CD4-positive, alpha-beta T cell treated with Interleukin-21 for 1 hour (primary cell): ENCODE data around the gene CNDP1.
"Not testable (repeated sequence)": the region's sequence is repeated elsewhere in the genome, so short reads cannot be mapped to it uniquely, and the experiment has no call there.

Source experiments
- DNase-seq: peaks from one replicate; pipeline ENCODE4 v3.0.0-alpha.2; 2020

The CNDP1 gene, protein sequence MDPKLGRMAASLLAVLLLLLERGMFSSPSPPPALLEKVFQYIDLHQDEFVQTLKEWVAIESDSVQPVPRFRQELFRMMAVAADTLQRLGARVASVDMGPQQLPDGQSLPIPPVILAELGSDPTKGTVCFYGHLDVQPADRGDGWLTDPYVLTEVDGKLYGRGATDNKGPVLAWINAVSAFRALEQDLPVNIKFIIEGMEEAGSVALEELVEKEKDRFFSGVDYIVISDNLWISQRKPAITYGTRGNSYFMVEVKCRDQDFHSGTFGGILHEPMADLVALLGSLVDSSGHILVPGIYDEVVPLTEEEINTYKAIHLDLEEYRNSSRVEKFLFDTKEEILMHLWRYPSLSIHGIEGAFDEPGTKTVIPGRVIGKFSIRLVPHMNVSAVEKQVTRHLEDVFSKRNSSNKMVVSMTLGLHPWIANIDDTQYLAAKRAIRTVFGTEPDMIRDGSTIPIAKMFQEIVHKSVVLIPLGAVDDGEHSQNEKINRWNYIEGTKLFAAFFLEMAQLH

GRCh38 chr18:74534150-74534969 is at the start of gene CNDP1:
Gene CNDP1, plus strand, starts transcription at chr18:74534500. Its CDS starts 168 bp downstream, at chr18:74534668.
- no peak for DNase-seq

GRCh38 chr18:74486119-74486849 is 48.0 kb upstream of the CNDP1 start:
- DNase-seq: no peak

- DNase-seq: no peak
Measured at GRCh38 chr18:74488354-74488753, 45.9 kb upstream of the CNDP1 start.

GRCh38 chr18:74488864-74489263 is 45.4 kb upstream of the CNDP1 start:
- DNase-seq: no peak

DNA sequence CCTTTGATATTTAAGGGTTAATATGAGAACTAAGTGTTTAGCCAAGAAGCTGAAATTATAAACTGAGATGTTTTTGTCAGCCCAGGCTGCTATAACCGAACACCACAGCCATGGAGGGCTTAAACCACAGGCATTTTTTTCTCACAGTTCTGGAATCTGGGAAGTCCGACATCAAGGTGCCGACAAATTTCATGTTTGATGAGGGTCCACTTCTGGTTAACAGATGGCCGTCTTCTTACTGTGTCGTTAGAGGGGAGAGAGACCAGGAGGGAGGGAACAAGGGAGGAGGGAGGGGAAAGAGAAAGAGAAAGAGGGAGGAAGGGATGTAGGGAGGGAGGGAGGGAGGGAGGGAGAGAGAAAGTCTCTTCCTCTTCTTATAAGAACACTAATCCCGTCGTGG is 44.6 kb upstream of the CNDP1 start:
- DNase-seq: no peak

DNA sequence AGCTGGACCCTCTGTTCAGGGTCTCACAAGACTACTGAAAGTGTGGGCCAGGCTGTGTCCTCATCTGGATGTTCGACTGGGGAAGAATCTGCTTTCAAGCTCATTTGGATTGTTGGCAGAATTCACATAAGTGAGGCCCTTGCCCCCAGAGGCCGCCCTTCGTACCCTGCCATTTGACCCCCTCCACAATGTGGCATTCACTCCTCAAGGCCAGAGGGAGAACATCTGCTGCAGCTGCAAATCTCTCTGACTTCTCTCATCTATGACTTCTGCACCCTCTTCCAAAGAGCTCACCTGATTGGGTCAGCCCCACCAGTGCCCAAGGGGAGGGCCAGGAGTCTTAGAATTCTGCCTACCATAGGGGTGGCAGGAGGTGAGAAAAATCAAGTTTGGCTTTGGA is 42.0 kb upstream of the CNDP1 start:
- DNase-seq: no peak

GRCh38 chr18:74493689-74494088 is 40.6 kb upstream of the CNDP1 start:
- DNase-seq: peak; percentile 83

DNA sequence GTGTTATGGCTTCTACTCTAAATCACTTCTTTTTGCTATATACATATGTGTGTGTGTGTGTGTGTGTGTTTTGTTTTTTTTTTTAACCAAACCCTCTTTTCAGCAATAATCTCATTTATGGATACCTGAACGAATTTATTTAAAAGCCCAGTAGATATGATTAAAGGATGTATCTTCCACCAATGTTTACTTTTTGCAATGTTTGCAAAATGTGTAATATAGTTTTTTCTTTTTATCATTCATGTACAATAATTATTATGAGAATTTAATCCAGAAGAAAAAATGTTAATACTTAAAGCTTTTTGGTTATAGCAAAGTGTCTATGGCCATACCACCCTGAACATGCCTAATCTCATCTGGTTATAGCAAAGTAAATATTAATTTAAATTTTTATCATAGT is 39.8 kb upstream of the CNDP1 start:
- no peak for DNase-seq

DNA sequence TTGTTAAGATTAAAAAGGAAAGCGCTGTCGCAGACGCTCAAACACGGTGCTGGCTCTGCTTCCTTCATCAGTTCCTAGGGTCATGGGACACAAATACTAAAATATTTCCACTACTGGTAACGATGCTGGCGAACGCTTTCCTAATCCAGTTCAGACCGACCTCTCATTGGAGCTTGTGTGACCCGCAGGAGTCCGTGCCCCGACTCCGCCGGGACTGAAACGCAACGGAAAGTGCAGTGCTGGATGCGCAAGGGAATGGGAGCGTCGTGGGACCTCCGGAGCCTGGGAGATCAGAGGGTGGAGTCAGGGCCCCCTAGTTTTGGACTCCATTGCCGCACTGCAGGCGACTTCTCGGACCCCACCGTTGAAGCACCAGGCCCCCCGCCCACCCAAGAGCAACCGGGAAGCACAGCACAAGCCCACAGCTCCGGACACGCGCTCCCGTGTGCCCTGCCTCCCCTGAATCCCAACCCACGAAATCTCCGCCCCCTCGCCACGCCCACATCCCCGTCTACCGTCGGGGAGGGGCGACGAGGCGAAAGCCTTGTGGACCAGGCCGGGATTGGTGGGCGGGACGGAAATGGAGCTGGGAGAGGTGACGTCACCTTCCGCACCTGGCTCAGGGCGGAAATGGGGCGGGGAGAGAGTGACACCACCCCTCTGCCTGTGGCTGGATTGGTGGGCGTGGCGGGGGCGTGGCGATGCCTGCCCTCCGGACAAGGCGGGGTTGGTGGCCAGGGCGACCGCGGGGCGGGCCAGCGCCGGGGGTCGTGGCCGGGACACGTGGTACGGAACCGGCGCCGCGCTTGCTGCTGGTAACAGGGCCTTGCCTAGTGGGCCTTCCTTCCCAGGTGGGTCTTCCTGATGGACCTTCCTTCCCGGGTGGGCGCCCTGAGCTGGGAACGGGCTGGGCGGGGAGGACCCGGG is 38.5 kb upstream of the CNDP1 start, which contains the start of gene CNDP2:
CNDP2 (plus strand) TSS at position 783 of the 927 bp plus-strand sequence. CDS start 3,611 bp downstream, outside the sequence.
- DNase-seq: peak; percentile 99

DNA sequence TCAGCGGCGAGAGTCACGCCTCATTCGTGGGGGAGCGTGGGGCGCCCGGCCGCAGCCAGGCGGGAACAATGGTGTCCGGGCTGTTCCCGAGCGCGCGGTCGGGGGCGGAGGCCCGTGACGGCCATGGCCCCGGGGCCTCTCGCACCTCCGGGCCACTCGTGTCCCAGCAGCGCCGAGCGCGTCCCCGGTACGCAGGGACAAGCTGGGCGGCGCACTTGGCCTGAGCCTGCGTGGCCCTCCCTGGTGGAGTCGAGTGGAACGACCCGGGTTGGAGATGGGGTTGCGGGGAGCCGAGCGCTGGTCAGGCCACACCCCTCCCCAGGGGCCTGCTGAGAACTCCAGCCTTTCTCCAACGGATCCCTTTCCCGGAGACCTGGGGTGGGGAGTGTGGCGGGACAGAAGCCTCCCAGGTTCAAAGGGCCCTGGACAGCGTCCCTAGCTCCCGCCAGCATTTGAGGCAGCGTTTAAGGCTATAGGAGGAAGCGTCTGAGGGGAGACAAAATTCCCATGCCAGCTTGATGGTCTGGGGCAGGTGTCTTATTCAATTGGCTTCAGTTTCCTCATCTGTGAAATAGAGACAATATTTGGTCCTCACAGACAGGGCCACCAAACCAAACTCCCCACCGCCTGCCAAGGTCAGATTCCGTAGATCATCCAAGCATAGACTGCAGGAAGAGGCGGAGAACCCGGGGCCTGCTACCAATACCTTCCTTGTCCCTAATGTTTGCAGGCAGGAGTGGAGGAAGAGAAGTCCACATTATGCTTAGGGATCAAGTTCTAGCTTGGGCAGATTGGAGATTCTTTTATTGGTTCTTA is 37.6 kb upstream of the CNDP1 start:
- peak; percentile 49 for DNase-seq

- no peak for DNase-seq
Measured at GRCh38 chr18:74497324-74497676, 37.0 kb upstream of the CNDP1 start.

GRCh38 chr18:74497778-74498177 is 36.5 kb upstream of the CNDP1 start:
- DNase-seq: no peak

DNA sequence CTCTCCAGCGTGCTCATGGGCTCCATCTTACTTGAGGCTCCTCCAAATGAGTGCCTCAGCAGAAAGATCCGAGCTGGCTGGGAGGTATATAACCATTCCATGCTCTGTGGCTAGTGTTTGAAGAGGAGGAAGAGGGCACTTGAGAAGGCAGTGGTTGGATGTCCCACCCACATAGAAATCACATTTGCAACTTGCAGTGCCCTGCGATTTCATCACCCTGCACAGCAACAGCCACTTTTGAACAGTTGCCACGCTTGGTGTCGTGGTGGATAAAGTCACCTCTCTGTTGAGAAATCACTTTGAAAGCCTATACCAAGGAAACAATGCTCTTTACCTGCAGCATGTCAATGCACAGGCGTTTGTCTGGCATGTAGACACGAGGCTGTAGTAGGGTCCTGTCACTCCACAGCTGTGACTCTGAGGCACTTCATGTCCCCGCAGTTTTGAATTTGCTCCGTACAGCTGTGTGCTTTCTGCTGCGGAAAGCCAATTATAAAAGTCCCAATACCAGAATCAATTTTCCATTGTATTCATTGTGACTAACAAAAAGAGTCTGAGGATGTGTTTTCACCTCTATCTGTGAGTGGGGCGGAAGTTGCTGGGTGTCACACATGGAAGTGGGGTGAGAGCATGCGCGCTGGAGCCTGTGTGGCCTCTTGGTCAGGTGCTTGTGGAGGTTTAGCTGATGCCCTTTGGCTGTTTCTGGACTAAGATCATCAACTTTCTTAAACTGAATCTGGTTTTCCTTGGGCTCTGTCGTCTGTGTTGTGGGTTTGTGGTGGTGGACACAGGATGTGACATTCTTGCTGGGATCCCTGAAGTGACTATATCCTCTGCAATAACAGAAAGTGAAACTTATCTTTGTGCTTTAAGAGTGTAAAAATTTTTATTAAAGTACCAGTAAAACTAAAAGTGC is 35.3 kb upstream of the CNDP1 start:
- DNase-seq: peak; percentile 82

DNA sequence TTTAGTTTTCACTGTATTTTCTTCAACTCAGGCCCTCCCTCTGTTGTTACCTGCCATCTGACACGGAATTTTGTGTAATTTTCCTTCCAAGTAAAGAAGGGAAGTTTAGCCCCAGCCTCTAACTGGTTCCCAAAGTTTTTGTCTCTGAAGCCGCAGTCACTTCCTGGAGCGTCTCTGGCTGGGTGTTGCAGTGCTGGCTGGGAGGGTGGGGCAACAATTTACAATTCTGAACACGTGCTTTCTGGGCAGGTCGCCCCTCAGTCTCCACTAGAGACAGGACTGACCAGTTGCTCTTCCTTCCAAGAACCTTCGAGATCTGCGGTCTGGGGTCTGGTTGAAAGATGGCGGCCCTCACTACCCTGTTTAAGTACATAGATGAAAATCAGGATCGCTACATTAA is 34.7 kb upstream of the CNDP1 start:
- DNase-seq: peak; percentile 65

- no peak for DNase-seq
Measured at GRCh38 chr18:74500372-74500771, 33.9 kb upstream of the CNDP1 start.

DNA sequence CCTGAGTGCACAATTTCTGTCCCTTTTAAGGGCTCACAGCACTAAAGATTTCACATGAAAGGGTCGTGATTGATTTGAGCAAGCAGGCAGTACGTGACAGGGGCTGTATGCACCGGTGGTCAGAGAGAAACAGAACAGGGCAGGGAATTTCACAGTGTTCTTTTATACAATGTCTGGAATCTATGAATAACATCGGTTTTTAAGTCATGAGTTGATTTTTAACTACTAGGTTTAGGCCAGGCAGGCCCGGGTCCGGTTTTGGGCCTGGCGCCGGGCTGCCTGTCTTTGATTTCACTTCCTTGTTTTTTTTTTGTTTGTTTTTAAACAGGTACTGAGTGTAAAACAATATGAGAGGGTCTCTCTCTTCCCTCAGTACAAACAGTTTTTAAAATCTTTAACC is 33.5 kb upstream of the CNDP1 start:
- not testable (repeated sequence) for DNase-seq

GRCh38 chr18:74501386-74501785 is 32.9 kb upstream of the CNDP1 start:
- no peak for DNase-seq

DNA sequence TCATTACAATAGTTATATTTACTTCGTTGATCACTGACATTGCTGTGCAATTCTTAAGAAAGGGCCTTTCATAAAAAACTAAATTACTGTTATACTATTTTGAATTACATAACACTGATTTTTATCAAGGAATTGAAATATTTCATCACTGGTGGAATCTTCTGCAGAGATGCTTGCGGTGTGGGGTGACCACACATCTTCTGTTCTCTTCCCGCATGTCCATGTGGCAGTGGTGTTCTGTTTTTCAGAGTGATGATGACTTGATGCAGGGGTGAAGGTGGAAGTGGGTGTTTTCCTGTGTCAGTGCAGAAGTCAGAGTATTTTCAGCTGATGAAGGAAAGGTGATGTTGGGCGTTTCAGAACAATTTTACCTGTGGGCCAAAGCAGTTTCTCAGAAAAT is 31.2 kb upstream of the CNDP1 start:
- no peak for DNase-seq

DNA sequence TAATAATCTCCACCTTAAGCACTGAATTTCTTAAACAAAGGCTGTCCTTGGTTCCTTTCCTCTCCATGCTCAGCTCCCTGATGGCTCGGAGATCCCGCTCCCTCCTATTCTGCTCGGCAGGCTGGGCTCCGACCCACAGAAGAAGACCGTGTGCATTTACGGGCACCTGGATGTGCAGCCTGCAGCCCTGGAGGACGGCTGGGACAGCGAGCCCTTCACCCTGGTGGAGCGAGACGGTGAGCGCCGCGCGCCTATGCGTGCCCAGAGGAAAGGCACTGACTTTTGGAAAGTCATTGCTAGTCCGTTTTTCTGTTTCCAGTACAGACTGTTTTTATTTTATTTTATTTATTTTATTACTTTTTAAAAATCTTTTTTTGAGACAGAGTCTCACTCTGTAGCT is 28.5 kb upstream of the CNDP1 start:
- DNase-seq: no peak
